GM23248 (cell line): Measurements from ENCODE around the gene PNPLA3. TPM values are rescaled to one million over a fixed set of nuclear protein-coding genes. Genes with fewer than 3 reads are reported as not detected.

Source experiments
- DNase-seq: peaks from one replicate; pipeline ENCODE4 v3.0.0-alpha.2; 2015
- H2AFZ ChIP-seq: fragments of 200-600 bp; sonication (generic); 2 replicates; pipeline ENCODE4 v1.6.1; 2016; ENCODE audit warnings: antibody characterized with exemption
- H3F3A ChIP-seq: fragments of 200-600 bp; sonication (generic); 2 replicates; pipeline ENCODE4 v1.6.1; 2016; ENCODE audit warnings: mild to moderate bottlenecking, antibody characterized with exemption, mixed run types; ENCODE audit not compliant: insufficient read depth
- H3K27ac ChIP-seq: fragments of 200-600 bp; sonication (generic); 2 replicates; pipeline ENCODE4 v1.5.1; 2016; ENCODE audit warnings: mild to moderate bottlenecking
- H3K27me3 ChIP-seq: fragments of 200-600 bp; sonication (generic); replicated peaks from 2 replicates; pipeline ENCODE4 v1.6.1; 2016; ENCODE audit warnings: mild to moderate bottlenecking; ENCODE audit not compliant: insufficient read depth
- H3K36me3 ChIP-seq: fragments of 200-600 bp; sonication (generic); 2 replicates; pipeline ENCODE4 v1.6.1; 2016; ENCODE audit warnings: low read depth, mild to moderate bottlenecking
- H3K4me1 ChIP-seq: fragments of 200-600 bp; sonication (generic); 2 replicates; pipeline ENCODE4 v1.6.1; 2016; ENCODE audit warnings: mild to moderate bottlenecking; ENCODE audit not compliant: insufficient read depth
- H3K4me2 ChIP-seq: fragments of 200-600 bp; sonication (generic); one replicate; pipeline ENCODE4 v1.6.1; 2016; ENCODE audit warnings: mild to moderate bottlenecking; ENCODE audit not compliant: unreplicated experiment
- H3K4me3 ChIP-seq: fragments of 200-600 bp; sonication (generic); 2 replicates; pipeline ENCODE4 v1.5.1; 2016; ENCODE audit warnings: mild to moderate bottlenecking
- H3K79me2 ChIP-seq: fragments of 200-600 bp; sonication (generic); 2 replicates; pipeline ENCODE4 v1.6.1; 2016; ENCODE audit warnings: mild to moderate bottlenecking; ENCODE audit not compliant: insufficient read depth
- H3K9ac ChIP-seq: fragments of 200-600 bp; sonication (generic); 2 replicates; pipeline ENCODE4 v1.6.1; 2016; ENCODE audit warnings: mild to moderate bottlenecking
- H3K9me2 ChIP-seq: fragments of 200-600 bp; sonication (generic); 2 replicates; pipeline ENCODE4 v1.6.1; 2016; ENCODE audit warnings: mixed run types, mild to moderate bottlenecking, moderate library complexity; ENCODE audit not compliant: insufficient read depth
- H3K9me3 ChIP-seq: fragments of 200-600 bp; sonication (generic); one replicate; pipeline ENCODE4 v1.6.1; 2017; ENCODE audit warnings: low read depth
- H4K20me1 ChIP-seq: fragments of 200-600 bp; sonication (generic); 2 replicates; pipeline ENCODE4 v1.6.0; 2016; ENCODE audit not compliant: insufficient read depth
- EZH2 ChIP-seq: fragments of 200-600 bp; sonication (generic); IDR thresholded peaks from 2 replicates; pipeline ENCODE4 v1.6.1; 2018; ENCODE audit warnings: antibody characterized with exemption, mild to moderate bottlenecking; ENCODE audit not compliant: insufficient read depth, poor library complexity, severe bottlenecking
- EZH2phosphoT487 ChIP-seq: fragments of 200-600 bp; sonication (generic); IDR thresholded peaks from 2 replicates; pipeline ENCODE4 v1.6.1; 2018; ENCODE audit warnings: antibody characterized with exemption, moderate library complexity, mild to moderate bottlenecking, low read depth; ENCODE audit not compliant: insufficient read depth
- WGBS, 2 experiments: methylation state at CpG; one replicate each; pipeline ENCODE4 v1.1.6; 2015 to 2017; ENCODE audit warnings: low lambda C conversion rate in 2 of 2, low coverage in 1 of 2; ENCODE audit errors: missing lambda C conversion rate in 2 of 2; 5-methylcytosine and 5-hydroxymethylcytosine counted together
- in situ Hi-C: fragments of 300-500 bp; cut with MboI; formaldehyde crosslinking; loops from 2 replicates; pipeline ENCODE4 v1.15.0; 2020
- polyA plus RNA-seq: library from polyadenylated mRNA; unstranded; fragments of >200 nt; fragmentation: Nextera tagmentation; extraction: Ambion mirVana; gene quantifications from 2 replicates; pipeline ENCODE4 v1.2.1, GENCODE V29; 2016
- total RNA-seq: library from RNA; depleted of rRNA; stranded (reverse); fragments of >200 nt; shearing (Covaris generic); gene quantifications from 2 replicates; pipeline ENCODE4 v1.2.3, GENCODE V29; 2014

Gene PNPLA3
- total and polyA plus RNA-seq, 2 experiments from 2014 or later, result 0.54 to 1.4 TPM

- H3K27me3 ChIP-seq, result no peaks in the 10 kb centered on the region
- H3K27ac ChIP-seq, result no peak overlapping the region
- in situ Hi-C loops, result no loop called here
- H3K4me3 ChIP-seq, result no peak overlapping the region
- H3K36me3 ChIP-seq, result no peaks in the 10 kb centered on the region
- no peak overlapping the region for H2AFZ ChIP-seq
- no peaks in the 10 kb centered on the region for H3K9me2 ChIP-seq
- DNase-seq, result peak; percentile 79
- no peaks in the 10 kb centered on the region for H3K79me2 ChIP-seq
- H3K4me1 ChIP-seq, result peaks cover 23% of the 10 kb centered on the region
- no peaks in the 10 kb centered on the region for H3K9me3 ChIP-seq
- WGBS, 2 experiments, result 57 to 60% methylated on average over 16 of the region's 16 CpGs
- TF ChIP-seq EZH2phosphoT487 (no peak), EZH2 (no peak)
- no peak overlapping the region for H3K4me2 ChIP-seq
- no peak overlapping the region for H3K9ac ChIP-seq
- H3F3A ChIP-seq, result no peaks in the 10 kb centered on the region; the same call in 1 of the 2 replicates
- H4K20me1 ChIP-seq, result no peaks in the 10 kb centered on the region
These were observed 4.3 kb upstream of the PNPLA3 start for GRCh38 chr22:43919106-43919973.

DNA sequence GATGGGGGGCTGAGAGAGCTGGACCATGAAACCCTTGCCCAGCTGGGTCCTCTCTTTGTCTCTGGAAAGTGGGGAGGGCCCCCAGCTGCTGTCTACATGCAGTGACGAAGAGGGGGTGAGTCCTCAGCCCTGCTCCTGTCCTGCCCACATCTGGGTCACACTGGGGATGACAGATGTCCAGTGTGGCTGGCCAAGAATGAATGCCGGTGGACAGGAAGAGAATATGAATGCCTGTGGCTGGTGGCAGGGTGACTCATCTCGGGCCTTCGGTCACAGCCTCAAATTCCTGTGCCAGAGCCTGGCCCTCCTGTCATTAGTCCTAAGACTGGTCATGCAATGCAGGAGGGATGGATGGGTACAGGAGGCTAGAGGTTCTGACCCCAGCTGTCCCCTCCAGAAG lies 2.2 kb upstream of the PNPLA3 start:
- Histone ChIP-seq H3K4me2 (peak overlapping the region; percentile 52), H3K9ac (no peak overlapping the region)

GRCh38 chr22:43922123-43922522 lies 1.5 kb upstream of the PNPLA3 start:
- Histone ChIP-seq H3K36me3 (no peaks in the 10 kb centered on the region), H2AFZ (no peak overlapping the region), H3K27ac (no peak overlapping the region), H3K9ac (no peak overlapping the region), H3K9me2 (no peaks in the 10 kb centered on the region), H3F3A (no peaks in the 10 kb centered on the region; the same call in 1 of the 2 replicates), H3K79me2 (no peaks in the 10 kb centered on the region), H3K4me1 (peaks cover 23% of the 10 kb centered on the region), H3K4me2 (peak overlapping the region; percentile 52), H3K4me3 (no peak overlapping the region), H4K20me1 (no peaks in the 10 kb centered on the region), H3K9me3 (no peaks in the 10 kb centered on the region), H3K27me3 (no peaks in the 10 kb centered on the region)
- no peak for DNase-seq
- TF ChIP-seq EZH2phosphoT487 (no peak), EZH2 (no peak)
- in situ Hi-C loops, result no loop called here
- 100% methylated on average over 3 of the region's 3 CpGs for WGBS, 2 experiments

More for the DNA sequence above, 2.2 kb upstream of the PNPLA3 start:
- peak overlapping the region; percentile 27; the same call in 1 of the 2 replicates for H3K27ac ChIP-seq
- 9 to 11% methylated on average over 4 of the region's 4 CpGs for WGBS, 2 experiments
- H3K4me3 ChIP-seq, result no peak overlapping the region
- TF ChIP-seq EZH2 (no peak), EZH2phosphoT487 (0 out of 2 replicates have a peak, but pooled peaks have one; percentile 54)
- H2AFZ ChIP-seq, result no peak overlapping the region
- peak; percentile 87 for DNase-seq
- peaks cover 23% of the 10 kb centered on the region for H3K4me1 ChIP-seq
- H3K27me3 ChIP-seq, result no peaks in the 10 kb centered on the region
- H3K9me3 ChIP-seq, result no peaks in the 10 kb centered on the region
- no peaks in the 10 kb centered on the region for H3K36me3 ChIP-seq
- H3K79me2 ChIP-seq, result no peaks in the 10 kb centered on the region
- H4K20me1 ChIP-seq, result no peaks in the 10 kb centered on the region
- no peaks in the 10 kb centered on the region for H3K9me2 ChIP-seq
- in situ Hi-C loops, result no loop called here
- no peaks in the 10 kb centered on the region; the same call in 1 of the 2 replicates for H3F3A ChIP-seq

DNA sequence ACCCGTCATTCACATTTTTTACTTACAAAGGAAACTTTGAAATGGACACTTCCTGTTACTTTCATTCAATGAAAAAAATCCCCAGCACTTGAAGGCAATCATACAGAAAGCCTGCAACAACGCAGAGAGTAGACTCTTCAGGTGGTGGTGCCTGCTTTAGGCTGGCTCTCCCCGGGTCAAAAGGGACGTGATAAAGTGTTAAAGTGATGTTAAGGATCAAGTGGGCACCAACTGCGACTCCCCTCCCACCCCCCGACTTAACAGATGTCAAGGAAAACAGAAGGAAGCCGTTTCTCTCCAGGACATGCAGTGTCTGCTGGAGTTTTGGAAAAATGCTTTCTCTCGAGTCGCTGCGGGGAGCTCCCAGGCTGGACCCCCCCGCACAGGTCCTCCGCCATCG lies 414 bp upstream of the PNPLA3 start:
- TF ChIP-seq EZH2phosphoT487 (no peak), EZH2 (no peak)
- Histone ChIP-seq H3K9ac (peak overlapping the region; percentile 41; the same call in 1 of the 2 replicates), H3K4me2 (peak overlapping the region; percentile 37), H3K4me1 (peaks cover 23% of the 10 kb centered on the region), H2AFZ (peak overlapping the region; percentile 90), H3K27ac (no peak overlapping the region), H3K27me3 (no peaks in the 10 kb centered on the region), H3K9me3 (no peaks in the 10 kb centered on the region), H3K4me3 (peak overlapping the region; percentile 46), H3K36me3 (no peaks in the 10 kb centered on the region), H3K79me2 (no peaks in the 10 kb centered on the region), H3F3A (no peaks in the 10 kb centered on the region; the same call in 1 of the 2 replicates), H4K20me1 (no peaks in the 10 kb centered on the region), H3K9me2 (no peaks in the 10 kb centered on the region)
- DNase-seq, result peak; percentile 47
- in situ Hi-C loops, result no loop called here
- 2 to 10% methylated on average over 7 to 13 of the region's 13 CpGs for WGBS, 2 experiments
